Activated naive CD8-positive, alpha-beta T cell treated with anti-CD3 and anti-CD28 coated beads, Interleukin-2, amount 50 U/mL, for 16 hours (primary cell): ENCODE measurements around the gene APMAP.

ENCODE experiments used
- DNase-seq: peaks from one replicate; pipeline ENCODE4 v3.0.0-alpha.2; 2020; ENCODE audit warnings: low read depth, low spot score

Gene APMAP

DNA sequence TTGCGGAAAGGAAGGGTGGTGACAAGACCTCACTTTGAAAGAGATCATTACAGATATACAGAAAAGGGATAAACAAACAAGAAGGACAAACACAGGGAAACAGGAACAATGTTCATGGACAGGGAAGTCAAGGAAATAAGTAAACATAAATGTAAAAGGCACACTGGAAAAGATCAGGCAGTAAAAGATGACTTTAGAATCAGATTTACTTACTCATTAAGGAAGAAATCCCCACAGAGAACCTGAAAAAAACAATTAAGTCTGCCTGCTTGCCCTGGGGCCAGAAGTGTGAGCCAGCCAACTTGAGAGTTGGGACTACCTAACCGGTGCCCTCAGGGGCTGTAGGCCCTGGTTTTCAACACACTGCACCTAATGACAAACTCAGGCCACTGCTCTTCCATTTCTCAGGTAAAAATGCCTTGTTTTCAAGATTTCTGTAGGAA is 1.7 kb downstream of the APMAP start:
- DNase-seq: no peak

DNA sequence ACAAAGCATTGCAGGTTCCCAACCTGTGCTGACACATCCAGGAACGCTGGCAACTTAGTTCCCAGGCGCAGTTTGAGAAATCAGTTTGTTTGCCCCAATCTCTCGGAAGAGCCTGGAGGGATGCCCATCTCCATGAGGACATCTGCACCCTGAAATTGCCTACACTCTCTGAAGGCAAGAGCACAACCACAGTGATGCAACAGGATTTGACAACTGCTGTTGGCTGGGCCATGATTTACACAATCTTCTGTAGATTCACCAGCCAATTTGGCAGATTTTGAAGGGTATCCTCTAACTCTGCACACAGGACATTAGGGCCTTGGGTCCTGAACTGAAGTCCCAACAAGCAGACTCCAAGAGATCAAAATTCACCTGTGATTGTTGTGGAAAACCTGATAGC is 3.4 kb downstream of the APMAP start:
- DNase-seq: no peak

DNA sequence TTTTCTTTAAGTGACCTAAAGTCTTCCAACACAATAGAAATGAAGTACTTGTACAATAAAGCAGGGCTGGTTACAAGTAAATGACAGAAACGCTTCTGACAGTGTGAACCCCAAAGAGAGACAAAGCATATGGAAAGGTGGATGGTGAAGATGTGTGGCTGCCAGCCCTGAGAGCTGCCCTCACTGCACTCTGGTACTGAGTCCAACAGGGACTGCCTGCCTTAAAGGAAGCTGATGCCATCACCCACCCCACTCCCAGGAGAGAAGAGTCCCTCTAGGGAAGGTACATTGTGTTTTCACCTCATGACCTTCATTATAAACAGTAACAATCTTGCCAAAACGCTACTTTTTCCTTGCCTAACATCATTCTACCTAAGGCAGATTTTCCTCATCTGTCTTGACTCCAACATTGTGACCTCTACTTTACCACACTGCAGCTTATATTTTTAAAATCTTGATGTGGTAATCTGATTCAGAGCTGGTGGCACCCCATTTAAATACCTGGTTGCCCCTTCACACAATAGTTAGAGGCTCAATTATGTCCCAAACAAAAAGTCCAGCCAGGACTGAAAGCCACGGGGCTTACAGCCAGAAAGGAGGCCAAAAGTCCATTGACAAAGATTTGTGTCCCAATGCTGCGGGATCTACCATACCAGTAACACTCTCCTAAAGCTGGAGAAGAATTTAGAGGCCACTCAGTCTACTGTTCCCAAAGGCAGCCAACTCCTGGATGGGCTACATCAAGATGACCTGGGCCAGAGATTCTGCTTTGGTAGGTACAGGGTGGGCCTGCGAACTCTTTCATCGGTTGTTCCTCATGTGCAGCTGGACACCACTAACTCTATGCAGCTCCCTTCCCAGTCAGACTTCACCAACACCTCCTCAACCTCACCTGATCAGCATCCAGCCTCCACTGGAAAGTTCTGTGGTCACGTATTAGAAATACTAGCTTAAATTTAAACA is 4.4 kb downstream of the APMAP start:
- no peak for DNase-seq

DNA sequence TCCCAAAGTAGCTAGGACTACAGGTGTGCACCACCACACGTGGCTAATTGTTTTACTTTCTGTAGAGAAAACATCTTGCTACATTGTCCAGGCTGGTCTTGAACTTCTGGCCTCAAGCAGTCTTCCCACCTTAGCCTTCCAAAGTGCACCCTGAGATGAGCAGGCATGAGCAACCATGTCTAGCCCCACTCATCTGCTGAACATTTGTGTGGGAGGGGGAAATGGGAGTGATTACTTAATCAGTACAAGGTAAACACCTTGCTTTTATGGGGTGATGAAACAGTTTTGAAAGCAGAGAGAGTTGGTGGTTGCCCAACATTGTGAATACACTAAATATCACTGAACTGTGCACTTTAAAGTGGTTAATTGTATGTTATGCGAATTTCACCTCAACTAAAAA is 5.3 kb downstream of the APMAP start:
- no peak for DNase-seq

DNA sequence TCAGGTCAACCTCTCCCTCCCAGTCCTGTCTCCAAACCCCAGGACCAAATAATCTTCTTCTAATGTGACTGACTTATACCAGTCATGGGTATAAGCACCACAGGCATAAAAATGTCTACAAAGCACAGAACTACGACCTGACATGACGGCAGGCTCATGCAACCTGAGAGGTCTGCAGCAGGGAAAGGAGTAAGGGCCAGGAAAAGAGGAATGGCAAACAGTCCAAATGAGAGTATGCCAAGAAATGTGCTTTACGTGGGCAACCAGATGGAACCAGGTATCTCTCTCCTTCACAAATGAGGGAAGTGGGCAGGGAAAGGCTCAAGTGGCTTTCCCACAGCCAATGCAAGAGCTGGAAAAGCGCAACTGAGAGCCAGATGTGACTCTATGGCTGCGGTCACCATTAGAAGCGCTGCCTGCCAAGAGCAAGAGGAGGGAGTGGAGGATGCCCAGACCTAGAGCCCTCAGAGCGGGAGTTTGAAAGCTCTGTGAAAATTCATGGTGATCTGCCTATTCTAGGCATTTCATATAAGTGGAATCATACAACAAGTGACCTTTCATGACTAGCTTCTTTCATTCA is 6.0 kb downstream of the APMAP start:
- no peak for DNase-seq

DNA sequence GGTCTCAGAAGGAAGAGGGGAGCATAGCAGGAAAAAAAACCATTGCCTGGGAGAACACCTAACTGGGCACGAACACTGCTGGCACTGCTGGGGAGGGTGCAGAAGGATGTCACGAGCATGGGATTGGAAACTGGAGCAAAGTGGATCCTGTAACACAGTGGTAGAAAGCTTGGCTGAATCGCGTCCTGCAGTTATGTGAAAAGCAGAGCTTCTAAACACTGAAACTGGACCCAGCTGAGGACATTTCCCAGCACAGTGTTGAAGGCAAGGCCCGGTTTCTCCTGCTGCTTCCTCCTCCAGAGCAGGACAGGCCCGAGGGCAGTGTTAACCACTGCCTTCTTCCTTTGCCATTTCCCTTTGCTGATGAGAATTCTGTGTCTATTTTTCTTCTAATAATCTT is 6.7 kb downstream of the APMAP start:
- no peak for DNase-seq

DNA sequence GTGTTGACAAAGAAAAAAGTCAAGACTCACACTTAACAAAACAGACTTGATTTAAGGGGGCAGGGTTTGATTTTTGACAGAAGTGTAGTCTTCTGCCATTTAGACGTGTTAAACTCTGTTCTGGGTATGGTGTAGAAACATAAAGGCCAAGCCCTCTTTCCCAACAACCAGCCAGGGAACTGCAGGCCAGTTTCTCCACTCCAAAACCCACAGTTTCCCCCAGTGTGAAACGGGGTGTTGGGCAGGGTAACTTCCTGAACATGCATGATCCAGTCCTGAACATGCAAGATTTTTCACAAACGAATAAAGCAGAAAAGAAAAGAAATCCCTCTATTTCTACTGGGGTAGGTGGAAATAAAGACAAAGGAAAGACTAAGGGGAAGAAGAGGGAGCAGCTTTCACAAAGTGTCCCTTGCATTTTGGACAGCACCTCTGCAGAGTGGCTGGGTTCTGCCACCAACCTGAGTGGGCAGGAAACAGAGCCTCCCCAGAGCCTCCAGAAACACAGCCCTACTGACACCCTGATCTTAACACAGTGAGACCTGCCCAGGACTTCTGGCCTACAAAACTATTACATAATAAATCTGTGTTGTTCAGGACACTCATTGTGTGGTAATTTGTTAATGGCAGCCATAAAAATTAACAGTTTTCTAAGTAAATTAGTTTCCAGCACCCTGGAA is 7.5 kb downstream of the APMAP start:
- DNase-seq: no peak

DNA sequence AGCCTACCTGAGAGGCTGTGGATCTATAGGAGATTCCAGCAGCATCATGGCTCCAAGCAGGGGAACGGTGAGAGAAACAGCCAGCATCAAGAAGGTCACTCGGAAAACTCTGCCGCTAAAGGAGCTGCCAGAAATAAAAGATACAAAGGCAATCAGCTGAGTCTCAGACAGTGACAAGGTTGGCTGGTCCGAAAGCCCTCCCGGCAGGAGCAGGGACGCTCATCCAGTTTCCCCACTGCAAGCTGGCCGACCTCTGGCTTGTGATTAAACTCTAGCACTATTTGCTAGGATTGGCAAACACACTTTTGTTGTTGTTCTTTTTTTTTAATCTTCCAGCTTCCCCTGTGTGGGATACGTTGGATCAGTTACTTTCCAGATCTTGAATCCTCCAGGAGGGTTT is 8.7 kb downstream of the APMAP start:
- no peak for DNase-seq

DNA sequence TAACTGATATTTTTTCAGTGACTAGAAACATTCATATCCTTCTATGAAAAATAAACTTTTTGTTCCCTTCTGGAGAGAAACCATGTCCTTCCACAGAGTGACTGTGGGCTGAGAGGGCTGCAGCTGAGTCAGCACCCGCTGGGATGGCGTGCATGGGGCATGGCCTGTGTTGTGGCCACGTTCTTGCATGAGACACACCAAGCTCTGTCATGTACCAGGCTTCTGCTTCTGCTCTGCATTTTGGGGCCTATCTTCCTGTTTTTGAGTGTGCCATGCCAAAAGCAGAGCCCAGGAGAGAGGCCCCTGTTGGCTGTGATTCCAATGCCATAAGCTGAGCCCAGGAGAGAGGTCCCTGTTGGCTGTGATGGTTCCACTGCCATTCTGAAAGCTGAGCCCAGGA is 10.8 kb downstream of the APMAP start:
- no peak for DNase-seq

DNA sequence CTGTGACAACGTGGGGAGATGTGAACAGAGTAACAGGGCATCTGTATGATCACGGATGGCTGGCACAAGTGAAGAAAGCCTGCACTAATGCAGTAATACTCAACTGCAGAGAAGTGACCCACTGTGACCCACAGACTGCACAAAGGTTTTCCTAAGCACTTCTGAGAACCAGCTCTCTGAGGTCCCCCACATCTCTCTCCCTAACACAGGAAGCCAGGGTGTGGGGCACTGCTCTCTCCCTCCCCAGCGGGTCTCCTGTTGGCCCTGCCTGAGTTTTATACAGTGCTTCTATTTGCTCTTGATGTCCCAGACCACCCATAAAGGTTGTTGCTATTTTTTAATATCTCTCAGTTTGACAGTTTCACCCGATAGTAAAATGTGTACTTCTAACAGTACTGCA is 11.3 kb downstream of the APMAP start:
- DNase-seq: no peak

DNA sequence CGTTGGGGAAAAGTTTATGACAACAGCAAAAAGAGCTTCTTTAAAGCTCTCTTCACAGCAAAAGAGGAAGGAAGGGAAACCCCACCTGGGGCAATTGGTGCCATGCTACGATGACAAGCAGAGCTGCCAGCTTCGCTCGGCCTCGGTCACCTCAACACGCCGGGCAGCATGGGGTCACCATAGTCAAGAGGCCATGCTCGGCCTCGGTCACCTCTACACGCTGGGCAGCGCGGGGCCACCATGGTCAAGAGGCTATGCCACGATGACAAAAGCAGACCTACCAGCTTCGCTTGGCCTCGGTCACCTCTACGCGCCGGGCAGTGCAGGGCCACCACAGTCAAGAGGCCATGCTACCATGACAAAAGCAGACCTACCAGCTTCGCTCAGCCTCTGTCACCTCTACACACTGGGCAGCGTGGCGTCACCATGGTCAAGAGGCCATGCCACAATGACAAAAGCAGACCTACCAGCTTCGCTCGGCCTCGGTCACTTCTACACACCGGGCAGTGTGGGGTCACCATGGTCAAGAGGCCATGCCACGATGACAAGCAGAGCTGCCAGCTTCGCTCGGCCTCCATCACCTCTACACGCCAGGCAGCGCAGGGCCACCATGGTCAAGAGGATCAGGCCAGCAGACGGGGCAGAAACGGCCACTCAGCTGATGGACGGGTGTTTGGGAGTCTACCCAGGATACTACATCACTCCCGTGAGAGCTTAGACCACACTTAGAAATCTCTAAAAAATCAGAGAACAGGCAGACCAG is 12.1 kb downstream of the APMAP start:
- DNase-seq: no peak

DNA sequence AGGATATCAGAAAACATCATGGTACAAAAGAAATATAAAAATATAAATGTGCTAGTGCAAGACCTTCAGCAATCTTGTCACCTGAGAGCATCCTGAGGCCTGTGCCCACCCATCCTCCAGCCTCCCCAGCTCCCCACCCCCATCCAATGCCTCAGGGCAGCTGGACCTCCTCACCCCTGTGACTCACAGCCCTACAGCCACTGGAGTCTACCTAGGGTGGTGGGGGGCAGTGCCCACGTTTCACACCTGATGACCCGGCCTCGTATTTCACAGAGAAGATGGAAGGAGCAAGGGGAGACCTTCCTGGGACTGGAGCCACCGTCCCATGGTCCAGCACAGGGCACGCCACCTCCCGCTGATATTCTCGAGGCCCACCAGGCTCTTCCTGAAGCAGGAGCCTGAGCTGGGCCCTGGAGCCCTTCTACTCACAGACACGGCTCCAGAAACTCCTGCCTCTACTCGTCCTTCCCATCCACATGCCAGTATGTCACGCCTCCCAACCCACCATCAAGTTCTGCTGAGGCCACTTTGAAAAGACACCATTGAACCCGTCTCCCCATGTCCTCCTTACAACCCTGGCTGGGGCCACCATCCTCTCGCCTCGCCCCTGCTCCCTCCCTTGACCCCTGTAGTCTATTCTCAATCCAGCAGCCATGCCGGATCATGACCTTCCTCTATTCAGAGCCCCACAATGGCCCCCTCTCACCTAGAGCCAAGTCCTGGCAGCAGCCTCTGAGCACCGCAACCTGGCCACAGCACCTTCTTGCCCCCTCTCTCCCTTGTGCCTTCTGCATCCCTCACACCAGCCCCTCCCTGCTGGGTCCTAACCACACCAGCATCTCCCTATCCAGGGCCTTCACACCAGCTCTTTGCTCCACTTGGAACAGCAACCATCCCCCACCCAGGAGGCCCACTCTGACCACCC is 13.3 kb downstream of the APMAP start:
- DNase-seq: no peak

DNA sequence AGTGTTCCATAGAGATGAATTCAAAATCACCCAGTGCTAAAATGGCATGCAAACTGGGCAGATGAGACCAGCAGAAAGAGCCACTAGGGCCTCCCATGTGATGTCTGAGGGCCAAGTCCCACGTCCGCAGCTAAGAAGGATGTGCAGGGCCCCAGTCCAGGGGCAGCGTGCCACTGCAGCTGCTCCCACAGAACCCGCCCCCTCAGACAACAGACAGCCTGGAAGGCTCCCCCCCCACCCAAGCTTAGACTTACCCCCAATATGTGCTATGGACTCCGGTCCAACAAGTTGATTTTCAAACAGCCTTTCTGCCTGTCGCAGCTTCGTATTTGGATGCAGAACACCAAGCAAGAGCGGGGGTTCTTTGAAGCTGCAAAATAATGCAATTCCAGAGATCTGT is 14.0 kb downstream of the APMAP start:
- no peak for DNase-seq

DNA sequence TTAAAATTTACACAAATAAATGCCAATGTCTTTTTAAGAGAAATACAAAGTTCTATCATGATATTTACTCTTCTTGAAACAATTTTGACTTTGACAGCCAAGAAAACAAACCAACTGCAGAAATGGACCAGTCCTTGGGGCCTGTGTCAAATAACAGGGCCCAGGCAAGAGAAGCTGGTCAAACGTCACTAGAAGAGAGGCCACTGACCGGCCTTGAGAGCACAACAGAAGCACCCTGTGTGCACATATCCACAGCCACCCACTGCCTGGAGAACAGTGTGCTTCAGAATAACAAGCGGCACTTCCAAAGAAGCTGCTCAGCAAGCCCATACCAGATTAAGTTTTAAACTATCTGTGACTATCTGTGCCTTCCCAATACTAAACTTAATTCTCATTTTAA is 14.8 kb downstream of the APMAP start:
- no peak for DNase-seq

DNA sequence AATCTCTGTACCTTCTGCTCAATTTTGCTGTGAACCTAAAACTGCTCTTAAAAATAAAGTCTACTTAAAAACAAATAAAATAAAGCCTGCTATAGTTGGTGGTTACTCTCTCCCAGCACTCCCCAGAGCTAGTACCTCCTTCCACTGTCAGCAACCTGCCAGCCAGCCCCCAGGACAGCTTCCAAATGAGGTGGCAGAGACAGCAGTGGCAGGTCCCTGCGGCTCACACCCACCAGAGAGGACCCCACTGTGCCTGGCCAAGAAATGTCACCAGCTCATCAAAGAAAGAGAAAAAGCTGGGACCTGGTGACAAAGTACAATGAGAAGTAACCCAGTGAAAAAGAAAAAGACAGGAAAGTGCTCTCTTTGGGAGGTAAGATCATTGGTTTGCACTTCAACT is 15.2 kb downstream of the APMAP start:
- DNase-seq: no peak

DNA sequence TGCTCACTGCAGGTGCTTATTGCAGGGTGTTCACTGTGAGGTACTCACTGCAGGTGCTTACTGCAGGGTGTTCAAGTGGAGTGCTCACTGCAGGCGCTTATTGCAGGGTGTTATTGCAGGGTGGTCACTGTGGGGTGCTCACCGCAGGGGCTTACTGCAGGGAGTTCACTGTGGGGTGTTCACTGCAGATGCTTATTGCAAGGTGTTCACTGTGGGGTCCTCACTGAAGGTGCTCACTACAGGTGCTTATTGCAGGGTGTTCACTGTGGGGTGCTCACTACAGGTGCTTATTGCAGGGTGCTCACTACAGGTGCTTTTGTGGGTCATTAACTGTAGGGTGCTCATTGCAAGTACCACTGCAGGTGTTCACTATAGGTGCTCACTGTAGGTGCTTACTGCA is 20.2 kb downstream of the APMAP start:
- no peak for DNase-seq

DNA sequence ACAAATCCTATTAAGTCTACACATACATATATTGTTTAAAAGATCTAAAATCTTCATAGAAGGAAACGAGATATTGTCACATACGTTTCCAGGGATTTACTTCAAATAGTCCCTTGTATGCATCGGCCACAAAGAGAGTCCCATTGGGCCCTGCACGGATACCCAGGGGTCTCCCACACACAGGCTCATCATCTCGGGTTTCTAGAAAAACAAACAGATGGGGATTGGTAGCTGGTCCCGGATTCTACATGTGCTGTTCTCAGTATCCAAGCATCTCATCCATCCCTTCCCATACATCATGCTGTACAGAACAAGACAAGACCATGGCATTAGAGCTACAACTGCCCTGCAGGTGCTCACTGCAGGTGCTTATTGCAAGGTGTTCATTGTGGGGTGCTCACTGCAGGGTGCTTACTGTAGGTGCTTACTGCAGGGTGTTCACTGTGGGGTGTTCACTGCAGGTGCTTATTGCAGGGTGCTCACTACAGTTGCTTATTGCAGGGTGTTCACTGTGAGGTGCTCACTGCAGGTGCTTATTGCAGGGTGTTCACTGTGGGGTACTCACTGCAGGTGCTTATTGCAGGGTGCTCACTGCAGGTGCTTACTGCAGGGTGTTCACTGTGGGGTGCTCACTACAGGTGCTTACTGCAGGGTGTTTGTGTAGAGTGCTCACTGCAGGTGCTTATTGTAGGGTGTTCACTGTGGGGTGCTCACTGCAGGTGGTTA is 21.0 kb downstream of the APMAP start:
- DNase-seq: no peak

DNA sequence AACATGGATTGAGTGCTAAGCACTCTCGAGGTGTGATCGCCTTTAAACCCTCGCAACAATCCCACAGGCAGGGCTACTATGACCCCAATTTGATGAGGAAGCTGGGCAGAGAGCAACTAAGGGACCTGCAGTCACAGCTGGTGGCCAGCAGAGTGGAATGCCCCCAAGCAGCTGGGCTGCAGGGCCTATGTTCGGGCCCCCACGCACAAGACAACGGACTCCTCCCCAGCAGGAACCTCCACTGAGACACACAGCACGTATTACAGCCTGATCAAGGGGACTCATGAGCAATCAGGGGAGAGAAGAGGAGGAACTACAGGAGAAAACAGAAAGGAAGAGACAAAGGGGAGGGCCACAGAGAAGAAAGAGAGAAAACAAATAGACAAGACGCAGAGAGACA is 21.8 kb downstream of the APMAP start:
- no peak for DNase-seq

DNA sequence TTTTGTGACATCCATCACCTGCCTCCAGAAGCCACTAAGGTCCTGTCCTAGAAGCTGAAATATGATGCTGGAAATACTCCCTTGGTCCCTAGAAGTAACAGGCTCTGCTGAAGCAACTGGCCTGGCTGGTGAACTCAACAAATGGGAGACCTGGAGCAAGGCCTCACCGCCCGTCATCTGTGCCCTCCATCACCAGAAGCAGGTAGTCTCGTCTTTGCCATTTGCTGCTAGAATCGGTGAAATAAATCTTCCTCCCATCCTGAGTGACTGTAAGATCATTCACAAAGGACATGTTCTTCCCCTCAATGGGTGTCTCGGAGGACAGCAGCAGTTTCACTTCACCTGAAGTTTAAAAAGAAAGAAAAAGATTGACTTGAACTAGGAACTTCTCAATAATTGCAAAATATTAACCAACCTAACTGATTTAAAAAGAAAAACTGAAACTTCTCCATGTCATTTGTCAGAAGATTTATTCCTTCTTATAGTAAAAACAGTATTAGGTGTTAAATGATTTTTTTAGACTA is 22.5 kb downstream of the APMAP start:
- DNase-seq: no peak
